Measurements from ENCODE around the gene DHX58.

DHX58 gene

GRCh38 chr17:42051645-42052044, 60.9 kb downstream of the DHX58 start:
- no peak for DNase-seq

Data from CD4-positive, alpha-beta T cell treated with Interleukin-6 for 4 hours (primary cell).